ENCODE measurements around the gene HAUS6.
"Not testable (repeated sequence)": the region's sequence is repeated elsewhere in the genome, so short reads cannot be mapped to it uniquely, and the experiment has no call there.

Gene HAUS6

GRCh38 chr9:19102181-19102630 is 498 bp downstream of the HAUS6 start:
- peak overlapping the region; percentile 94 for H3K27ac Mint-ChIP-seq

GRCh38 chr9:19101203-19101602 is 1.5 kb downstream of the HAUS6 start:
- H3K4me1 Mint-ChIP-seq: peaks cover 44% of the 10 kb centered on the region
- no peaks in the 10 kb centered on the region for H3K27me3 Mint-ChIP-seq
- peak overlapping the region; percentile 42 for H3K27ac Mint-ChIP-seq
- DNase-seq (no peak), ATAC-seq (no peak)
- H3K36me3 Mint-ChIP-seq (ENCODE audit: low read depth): peaks cover 31% of the 10 kb centered on the region
- H3K4me3 Mint-ChIP-seq: peak overlapping the region; percentile 96
- H3K9me3 Mint-ChIP-seq: no peaks in the 10 kb centered on the region

More at GRCh38 chr9:19102181-19102630, 498 bp downstream of the HAUS6 start:
- H3K36me3 Mint-ChIP-seq (ENCODE audit: low read depth): peaks cover 26% of the 10 kb centered on the region
- peak; percentile 47 for ATAC-seq
- H3K4me1 Mint-ChIP-seq: peaks cover 37% of the 10 kb centered on the region
- no peaks in the 10 kb centered on the region for H3K27me3 Mint-ChIP-seq
- peak overlapping the region; percentile 96 for H3K4me3 Mint-ChIP-seq
- H3K9me3 Mint-ChIP-seq: no peaks in the 10 kb centered on the region
- peak; percentile 48 for DNase-seq

- Mint-ChIP-seq H3K4me3 (peak overlapping the region; percentile 40), H3K27ac (peak overlapping the region; percentile 43)
Observed at GRCh38 chr9:19097431-19097830, 5.3 kb downstream of the HAUS6 start.

GRCh38 chr9:19087106-19088000 is 15.4 kb downstream of the HAUS6 start:
- peaks cover 43% of the 10 kb centered on the region for H3K36me3 Mint-ChIP-seq (ENCODE audit: low read depth)

More at GRCh38 chr9:19097431-19097830, 5.3 kb downstream of the HAUS6 start:
- not testable (repeated sequence) for H3K27me3 Mint-ChIP-seq, H3K9me3 Mint-ChIP-seq, DNase-seq, ATAC-seq
- peaks cover 42% of the 10 kb centered on the region for H3K4me1 Mint-ChIP-seq
- peaks cover 50% of the 10 kb centered on the region for H3K36me3 Mint-ChIP-seq (ENCODE audit: low read depth)

GRCh38 chr9:19085295-19085694 is 17.4 kb downstream of the HAUS6 start:
- ATAC-seq (peak; percentile 49), DNase-seq (no peak)
- no peaks in the 10 kb centered on the region for H3K9me3 Mint-ChIP-seq
- H3K4me3 Mint-ChIP-seq: no peak overlapping the region
- H3K27me3 Mint-ChIP-seq: no peaks in the 10 kb centered on the region
- peaks cover 48% of the 10 kb centered on the region for H3K36me3 Mint-ChIP-seq (ENCODE audit: low read depth)
- no peak overlapping the region for H3K27ac Mint-ChIP-seq
- H3K4me1 Mint-ChIP-seq: no peaks in the 10 kb centered on the region

More at GRCh38 chr9:19087106-19088000, 15.4 kb downstream of the HAUS6 start:
- ATAC-seq (no peak), DNase-seq (no peak)
- no peaks in the 10 kb centered on the region for H3K27me3 Mint-ChIP-seq
- H3K4me1 Mint-ChIP-seq: no peaks in the 10 kb centered on the region
- H3K27ac Mint-ChIP-seq: no peak overlapping the region
- no peak overlapping the region for H3K4me3 Mint-ChIP-seq
- H3K9me3 Mint-ChIP-seq: no peaks in the 10 kb centered on the region

- H3K36me3 Mint-ChIP-seq (ENCODE audit: low read depth): peaks cover 58% of the 10 kb centered on the region
- no peaks in the 10 kb centered on the region for H3K4me1 Mint-ChIP-seq
- no peaks in the 10 kb centered on the region for H3K9me3 Mint-ChIP-seq
- no peaks in the 10 kb centered on the region for H3K27me3 Mint-ChIP-seq
- no peak for DNase-seq
- ATAC-seq: no peak
- no peak overlapping the region for H3K4me3 Mint-ChIP-seq
- no peak overlapping the region for H3K27ac Mint-ChIP-seq
Observed at GRCh38 chr9:19074836-19075235, 27.9 kb downstream of the HAUS6 start.

- H3K9me3 Mint-ChIP-seq: no peaks in the 10 kb centered on the region
- peaks cover 58% of the 10 kb centered on the region for H3K36me3 Mint-ChIP-seq (ENCODE audit: low read depth)
- ATAC-seq: no peak
- DNase-seq: no peak
- no peak overlapping the region for H3K4me3 Mint-ChIP-seq
- no peaks in the 10 kb centered on the region for H3K27me3 Mint-ChIP-seq
- no peaks in the 10 kb centered on the region for H3K4me1 Mint-ChIP-seq
- H3K27ac Mint-ChIP-seq: no peak overlapping the region
Observed at GRCh38 chr9:19074229-19074628, 28.5 kb downstream of the HAUS6 start.

GRCh38 chr9:19057033-19057432 is 45.7 kb downstream of the HAUS6 start:
- no peak for DNase-seq
- peaks cover 10% of the 10 kb centered on the region for H3K4me1 Mint-ChIP-seq
- no peak overlapping the region for H3K27ac Mint-ChIP-seq
- H3K27me3 Mint-ChIP-seq: no peaks in the 10 kb centered on the region
- no peak for ATAC-seq
- H3K36me3 Mint-ChIP-seq (ENCODE audit: low read depth): peaks cover 62% of the 10 kb centered on the region
- no peaks in the 10 kb centered on the region for H3K9me3 Mint-ChIP-seq
- H3K4me3 Mint-ChIP-seq: no peak overlapping the region

- no peak for ATAC-seq
- Mint-ChIP-seq H3K36me3 (ENCODE audit: low read depth) (peaks cover 29% of the 10 kb centered on the region), H3K9me3 (no peaks in the 10 kb centered on the region), H3K27ac (peak overlapping the region; percentile 98), H3K4me1 (peaks cover 48% of the 10 kb centered on the region), H3K27me3 (no peaks in the 10 kb centered on the region), H3K4me3 (peak overlapping the region; percentile 96)
- DNase-seq: no peak
Observed at GRCh38 chr9:19050637-19051591, 51.8 kb downstream of the HAUS6 start.

GRCh38 chr9:19049917-19050636 is 52.6 kb downstream of the HAUS6 start:
- H3K27me3 Mint-ChIP-seq: no peaks in the 10 kb centered on the region
- H3K9me3 Mint-ChIP-seq: no peaks in the 10 kb centered on the region
- peak overlapping the region; percentile 96 for H3K4me3 Mint-ChIP-seq
- no peak for ATAC-seq
- peaks cover 48% of the 10 kb centered on the region for H3K4me1 Mint-ChIP-seq
- H3K27ac Mint-ChIP-seq: peak overlapping the region; percentile 98
- DNase-seq: peak; percentile 29
- peaks cover 26% of the 10 kb centered on the region for H3K36me3 Mint-ChIP-seq (ENCODE audit: low read depth)

- DNase-seq: peak; percentile 96
- H3K36me3 Mint-ChIP-seq (ENCODE audit: low read depth): peaks cover 26% of the 10 kb centered on the region
- H3K27me3 Mint-ChIP-seq: no peaks in the 10 kb centered on the region
- H3K9me3 Mint-ChIP-seq: no peaks in the 10 kb centered on the region
- H3K4me1 Mint-ChIP-seq: peaks cover 48% of the 10 kb centered on the region
- H3K27ac Mint-ChIP-seq: peak within 1 kb of the TSS; percentile 98
- peak within 1 kb of the TSS; percentile 96 for H3K4me3 Mint-ChIP-seq
- peak; percentile 87 for ATAC-seq
Observed at GRCh38 chr9:19048966-19049916, 53.5 kb downstream of the HAUS6 start, which contains the start of gene RRAGA. TSS of gene RRAGA (plus strand) at chr9:19049427. CDS start at chr9:19049660, 233 bp downstream.

- H3K9me3 Mint-ChIP-seq: no peaks in the 10 kb centered on the region
- H3K36me3 Mint-ChIP-seq (ENCODE audit: low read depth): peaks cover 3% of the 10 kb centered on the region
- H3K4me3 Mint-ChIP-seq: no peak overlapping the region
- no peak overlapping the region for H3K27ac Mint-ChIP-seq
- H3K27me3 Mint-ChIP-seq: no peaks in the 10 kb centered on the region
- no peak for ATAC-seq
- DNase-seq: no peak
- no peaks in the 10 kb centered on the region for H3K4me1 Mint-ChIP-seq
Observed at GRCh38 chr9:19036611-19037010, 66.1 kb downstream of the HAUS6 start.

- no peaks in the 10 kb centered on the region for H3K4me1 Mint-ChIP-seq
- H3K27ac Mint-ChIP-seq: no peak within 1 kb of the TSS
- peaks cover 2% of the 10 kb centered on the region for H3K27me3 Mint-ChIP-seq
- ATAC-seq: no peak
- no peak for DNase-seq
- H3K36me3 Mint-ChIP-seq (ENCODE audit: low read depth): peaks cover 3% of the 10 kb centered on the region
- no peaks in the 10 kb centered on the region for H3K9me3 Mint-ChIP-seq
- no peak within 1 kb of the TSS for H3K4me3 Mint-ChIP-seq
Observed at GRCh38 chr9:19033015-19033414, 69.7 kb downstream of the HAUS6 start, which contains the start of gene SAXO1. TSS of gene SAXO1 (minus strand) at chr9:19033209. CDS start at chr9:19032908, 301 bp downstream.
